Left kidney (tissue), 2 donors: ENCODE data around the gene DEK. TPM values are rescaled to one million over a fixed set of nuclear protein-coding genes. Genes with fewer than 3 reads are reported as not detected.
A peak's percentile ranks its signal among the peaks of the same experiment; 100 is the strongest.
"Not testable (repeated sequence)": the region's sequence is repeated elsewhere in the genome, so short reads cannot be mapped to it uniquely, and the experiment has no call there.

Source experiments
- DNase-seq: peaks from one replicate; pipeline ENCODE4 v3.0.0-alpha.2; 2013
- polyA plus RNA-seq: library from polyadenylated mRNA; unstranded; fragments of 120-200 nt; gene quantifications from one replicate; pipeline ENCODE4 v1.2.1, GENCODE V29; 2013; ENCODE audit not compliant: insufficient read length

DEK gene
- polyA plus RNA-seq, 1 donor = 257 TPM

DNA sequence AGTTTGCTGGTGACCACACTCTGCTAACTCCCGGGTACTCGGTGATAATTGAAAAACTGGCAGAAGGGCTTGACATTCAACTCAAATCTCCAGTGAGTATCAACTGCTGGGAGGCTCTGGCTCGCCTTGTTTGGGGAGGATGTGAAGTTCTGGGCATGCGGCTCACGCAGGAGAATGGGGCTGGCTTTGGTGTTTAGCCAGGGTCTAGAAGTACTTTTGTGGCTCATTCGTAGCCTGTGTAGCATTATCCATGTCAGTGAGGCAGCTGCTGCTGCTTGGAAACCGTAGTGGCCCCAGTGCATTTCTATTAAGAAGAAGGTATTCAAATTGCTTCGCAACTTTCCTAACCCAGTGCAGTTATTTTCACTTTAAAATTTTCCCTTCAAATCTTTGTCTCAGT, 56.9 kb downstream of the DEK start:
- no peak for DNase-seq

DNA sequence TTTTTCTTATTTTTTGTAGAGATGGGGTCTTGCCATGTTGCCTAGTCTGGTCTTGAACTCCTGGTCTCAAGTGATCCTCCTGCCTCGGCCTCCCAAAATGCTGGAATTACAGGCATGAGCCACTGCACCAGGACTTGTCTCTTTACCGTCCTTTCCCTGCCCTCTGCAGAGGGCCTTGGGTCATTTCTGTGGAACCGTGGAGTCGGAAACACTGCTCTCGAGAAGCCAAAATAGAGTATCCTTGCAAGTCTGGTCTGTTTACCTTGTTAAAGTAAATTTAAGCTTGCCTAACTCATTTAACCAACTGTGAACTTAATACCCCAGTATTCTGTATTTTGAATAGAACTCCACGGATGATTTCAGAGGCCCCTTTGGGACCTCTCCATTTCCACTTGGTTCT, 57.7 kb downstream of the DEK start:
- DNase-seq = no peak

DNA sequence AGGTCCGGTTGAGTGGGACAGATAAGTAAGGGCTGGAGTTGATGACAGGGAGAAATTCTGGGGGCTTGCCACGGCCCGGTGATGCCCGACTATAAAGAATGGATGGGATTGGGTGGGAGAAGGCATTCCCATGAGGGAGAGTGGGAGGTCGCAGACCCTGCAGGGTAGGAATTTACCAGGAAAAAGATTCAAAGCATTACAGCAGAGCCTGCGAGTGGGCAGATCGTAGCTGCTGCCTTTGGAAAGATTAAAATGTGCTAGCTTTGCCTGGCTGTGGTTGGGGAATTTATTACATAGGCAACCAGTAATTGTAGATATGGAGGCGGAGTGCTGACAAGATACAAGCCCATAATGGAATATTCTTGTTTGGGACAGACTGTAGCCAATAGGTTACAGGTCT, 59.6 kb downstream of the DEK start:
- DNase-seq = no peak

DNA sequence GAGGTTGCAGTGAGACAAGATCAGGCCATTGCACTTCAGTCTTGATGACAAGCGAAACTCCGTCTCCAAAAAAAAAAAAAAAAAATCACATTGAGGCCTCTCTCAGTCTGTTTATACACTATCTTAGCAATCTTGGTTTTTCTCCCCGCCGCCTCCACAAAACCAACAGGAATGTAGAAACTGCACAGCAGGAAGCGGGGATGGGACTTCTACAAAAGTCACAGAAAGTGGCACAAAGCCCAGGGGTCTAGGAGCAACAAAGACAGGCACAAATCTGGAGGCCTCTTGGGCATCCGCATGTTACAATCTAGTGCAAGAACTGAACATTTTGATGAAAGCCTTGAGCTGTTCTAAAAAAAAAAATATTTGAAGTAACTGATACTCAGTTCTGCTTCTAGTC, 60.5 kb downstream of the DEK start:
- DNase-seq = no peak

GRCh38 chr6:18192026-18192425, 72.3 kb downstream of the DEK start:
- DNase-seq = no peak

- DNase-seq = no peak
Observed at GRCh38 chr6:18189196-18189595, 75.1 kb downstream of the DEK start.

DNA sequence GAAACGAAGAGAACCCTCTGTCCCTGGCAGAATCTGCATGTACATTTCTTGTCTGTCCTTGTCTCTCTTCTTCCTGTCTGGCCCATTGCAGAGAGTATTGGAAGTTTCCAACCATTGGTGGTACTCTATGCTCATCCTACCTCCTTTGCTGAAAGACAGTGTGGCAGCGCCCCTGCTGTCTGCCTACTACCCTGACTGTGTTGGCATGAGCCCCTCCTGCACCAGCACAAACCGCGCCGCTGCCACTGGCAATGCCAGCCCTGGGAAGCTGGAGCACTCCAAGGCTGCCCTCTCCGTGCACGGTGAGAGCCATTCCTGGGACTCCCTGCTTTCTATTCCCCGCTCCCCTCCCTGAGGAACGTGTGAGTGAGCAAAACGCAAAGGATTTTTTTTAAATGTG, 76.6 kb downstream of the DEK start:
- no peak for DNase-seq

DNA sequence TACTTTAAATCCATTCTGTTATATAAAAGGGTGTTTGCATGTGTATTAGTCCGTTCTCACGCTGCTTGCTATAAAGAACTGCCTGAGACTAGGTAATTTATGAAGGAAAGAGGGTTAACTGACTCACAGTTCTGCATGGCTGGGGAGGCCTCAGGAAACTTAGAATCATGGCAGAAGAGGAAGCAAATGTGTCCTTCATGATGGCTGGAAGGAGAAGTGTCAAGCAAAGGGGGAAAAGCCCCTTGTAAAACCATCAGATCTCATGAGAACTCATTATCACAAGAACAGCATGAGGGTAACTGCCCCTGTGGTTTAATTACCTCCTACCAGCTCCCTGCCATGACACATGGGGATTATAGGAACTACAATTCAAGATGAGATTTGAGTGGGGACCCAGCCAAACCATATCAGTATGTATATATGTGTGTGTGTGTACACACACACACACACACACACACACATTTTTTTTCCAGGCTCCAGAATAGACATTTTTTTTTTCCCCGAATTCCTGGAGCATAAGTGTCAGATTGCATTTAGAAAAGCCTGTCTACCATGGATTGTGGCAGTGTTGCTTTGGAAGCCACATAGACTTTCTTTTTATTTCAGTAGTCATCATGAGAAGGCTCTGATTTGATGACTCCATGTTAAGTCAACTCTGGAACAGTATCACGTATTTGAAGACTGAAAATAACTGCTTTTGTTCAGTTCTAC, 77.6 kb downstream of the DEK start:
- DNase-seq = no peak

GRCh38 chr6:18186033-18186432, 78.3 kb downstream of the DEK start:
- peak; percentile 7 for DNase-seq

DNA sequence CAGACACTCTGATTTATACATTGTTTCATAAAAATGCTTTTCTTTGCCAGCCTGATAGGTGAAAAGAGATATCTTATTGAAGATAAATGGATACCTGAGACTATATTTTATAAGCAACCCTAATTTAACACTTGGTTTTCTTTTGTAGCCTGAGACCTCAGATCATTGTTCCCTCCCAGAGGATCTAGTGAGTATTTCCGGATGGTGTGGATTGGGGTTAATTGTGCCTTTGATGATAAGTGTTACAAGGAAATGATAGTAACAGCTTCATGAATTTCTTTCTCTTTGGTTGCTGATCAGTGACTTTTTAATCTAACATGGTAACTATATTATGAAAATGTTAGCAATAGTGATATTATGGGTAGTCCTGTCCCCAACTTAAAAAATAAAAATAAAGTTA, 78.7 kb downstream of the DEK start:
- DNase-seq = no peak

DNA sequence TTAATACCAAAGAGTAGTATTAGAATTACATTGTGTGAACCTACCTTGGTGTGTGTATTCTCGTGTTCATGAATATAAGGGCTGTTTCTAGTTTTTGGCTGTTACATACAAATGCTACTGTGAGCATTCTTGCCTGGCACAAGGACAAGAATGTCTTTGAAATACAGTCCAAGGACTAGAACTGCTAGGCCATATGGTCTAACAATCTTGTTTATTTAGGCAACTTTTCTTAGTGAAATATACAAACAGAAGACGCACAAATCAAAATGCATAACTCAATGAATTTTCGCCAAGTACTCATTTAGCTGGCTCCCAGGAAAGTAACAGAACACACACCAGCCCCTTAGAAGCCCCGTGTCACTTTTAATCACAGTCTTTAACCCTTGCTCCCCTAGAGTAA, 80.6 kb downstream of the DEK start:
- DNase-seq = peak; percentile 21

DNA sequence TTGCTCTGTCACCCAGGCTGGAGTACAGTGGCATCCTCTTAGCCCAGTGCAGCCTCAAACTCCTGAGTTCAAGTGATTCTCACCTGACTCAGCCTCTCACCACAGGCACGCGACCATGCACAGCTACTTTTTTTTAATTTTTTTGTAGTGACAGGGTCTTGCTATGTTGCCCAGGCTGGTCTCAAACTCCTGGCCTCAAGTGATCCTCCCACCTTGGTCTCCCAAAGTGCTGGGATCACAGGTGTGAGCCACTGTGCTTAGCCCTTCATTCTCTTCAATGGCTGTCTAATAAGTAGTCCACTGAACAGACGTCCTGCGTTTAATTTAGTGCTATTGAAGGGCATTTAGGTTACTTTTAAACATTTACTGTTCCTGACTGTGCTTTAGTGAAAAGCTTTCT, 81.8 kb downstream of the DEK start:
- no peak for DNase-seq

- DNase-seq = no peak
Observed at GRCh38 chr6:18179770-18180356, 84.5 kb downstream of the DEK start.

DNA sequence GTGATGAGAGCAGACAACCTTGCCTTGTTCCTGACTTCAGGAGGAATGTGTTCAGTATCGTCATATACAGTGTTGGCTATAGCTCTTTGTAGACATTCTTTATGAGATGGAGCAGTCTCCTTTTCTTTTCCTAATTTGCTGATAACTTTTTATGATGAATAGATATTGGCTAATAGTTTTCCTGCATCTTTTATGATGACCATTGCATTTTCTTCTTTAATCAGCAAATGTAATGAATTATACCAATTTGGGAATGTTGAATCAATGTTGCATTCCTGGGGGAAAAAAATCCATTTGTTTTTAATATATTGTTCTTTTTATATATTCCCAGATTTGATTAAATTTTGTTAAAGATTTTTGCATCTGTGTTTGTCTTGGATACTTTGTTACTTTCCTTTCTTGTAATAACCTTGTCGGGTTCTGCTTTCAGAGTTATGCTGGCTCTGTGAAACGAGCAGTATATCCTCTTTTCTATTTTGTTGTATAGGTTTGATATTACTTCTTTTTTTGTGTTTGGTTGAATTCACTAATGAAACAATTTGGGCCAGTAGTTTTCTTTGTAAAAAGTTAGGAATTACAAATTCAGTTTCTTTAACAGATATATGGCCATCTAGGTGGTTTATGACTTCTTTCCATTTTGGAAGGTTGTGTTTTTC, 85.2 kb downstream of the DEK start:
- DNase-seq = no peak

- no peak for DNase-seq
Observed at GRCh38 chr6:18177286-18177965, 86.9 kb downstream of the DEK start.

- DNase-seq = not testable (repeated sequence)
Observed at GRCh38 chr6:18176198-18176597, 88.1 kb downstream of the DEK start.

Other genes starting within 250 kb of the DEK start
- gene NHLRC1, start 141.9 kb downstream of the DEK start, polyA plus RNA-seq = 1.9 TPM
- gene TPMT, start 109.5 kb downstream of the DEK start, polyA plus RNA-seq = 25.7 TPM
- gene KDM1B, start 109.1 kb downstream of the DEK start, polyA plus RNA-seq = 20.9 TPM
- gene RNF144B, start 122.8 kb upstream of the DEK start, polyA plus RNA-seq = 20.5 TPM